Ovary (tissue), 3 donors: Measurements from ENCODE around the gene KDM5A.

Source experiments
- POLR2A ChIP-seq: fragments of 450-650 bp; IDR thresholded peaks from one replicate; pipeline ENCODE4 v1.6.1; 2017; ENCODE audit warnings: antibody characterized with exemption, mild to moderate bottlenecking, moderate library complexity
- TF ChIP-seq, protein P1 (sequence below), 3 donors: fragments of 450-650 bp in 2 of 3; fragments of 200-600 bp in 1 of 3; IDR thresholded peaks; one replicate each; pipeline versions ENCODE4 v1.5.1 to v1.8.0; 2016 to 2022; ENCODE audit warnings: antibody characterized with exemption in 3 of 3, mild to moderate bottlenecking in 1 of 3
- donor health status: DM: no; HTN: no; CAD: no.

DNA sequence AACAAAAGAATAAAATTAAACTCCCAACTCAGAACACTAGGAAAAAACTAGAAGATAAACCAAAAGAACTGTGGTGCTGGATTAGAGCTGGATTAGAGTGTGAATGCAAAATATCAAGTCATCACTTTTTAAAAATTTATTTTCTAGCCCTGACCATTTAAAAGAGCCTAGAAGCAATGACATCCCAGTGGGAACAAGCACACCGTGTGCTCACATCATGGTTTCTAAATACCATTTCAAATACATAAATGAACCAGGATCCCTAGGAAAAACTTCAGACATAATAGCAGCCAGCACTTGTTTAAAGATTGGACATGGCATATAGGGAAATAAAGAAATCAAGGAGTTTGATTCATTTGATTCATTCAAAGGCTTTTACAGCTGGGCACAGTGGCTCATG, 30.0 kb downstream of the KDM5A start:
- TF ChIP-seq, protein P1, sequence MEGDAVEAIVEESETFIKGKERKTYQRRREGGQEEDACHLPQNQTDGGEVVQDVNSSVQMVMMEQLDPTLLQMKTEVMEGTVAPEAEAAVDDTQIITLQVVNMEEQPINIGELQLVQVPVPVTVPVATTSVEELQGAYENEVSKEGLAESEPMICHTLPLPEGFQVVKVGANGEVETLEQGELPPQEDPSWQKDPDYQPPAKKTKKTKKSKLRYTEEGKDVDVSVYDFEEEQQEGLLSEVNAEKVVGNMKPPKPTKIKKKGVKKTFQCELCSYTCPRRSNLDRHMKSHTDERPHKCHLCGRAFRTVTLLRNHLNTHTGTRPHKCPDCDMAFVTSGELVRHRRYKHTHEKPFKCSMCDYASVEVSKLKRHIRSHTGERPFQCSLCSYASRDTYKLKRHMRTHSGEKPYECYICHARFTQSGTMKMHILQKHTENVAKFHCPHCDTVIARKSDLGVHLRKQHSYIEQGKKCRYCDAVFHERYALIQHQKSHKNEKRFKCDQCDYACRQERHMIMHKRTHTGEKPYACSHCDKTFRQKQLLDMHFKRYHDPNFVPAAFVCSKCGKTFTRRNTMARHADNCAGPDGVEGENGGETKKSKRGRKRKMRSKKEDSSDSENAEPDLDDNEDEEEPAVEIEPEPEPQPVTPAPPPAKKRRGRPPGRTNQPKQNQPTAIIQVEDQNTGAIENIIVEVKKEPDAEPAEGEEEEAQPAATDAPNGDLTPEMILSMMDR (IDR thresholded peaks at IDR 0.05): no peak
- TF ChIP-seq POLR2A: no peak
